IMR-90 (cell line): ENCODE measurements around the gene ANKHD1. TPM values are rescaled to one million over a fixed set of nuclear protein-coding genes. Genes with fewer than 3 reads are reported as not detected.
"Not testable (repeated sequence)": the region's sequence is repeated elsewhere in the genome, so short reads cannot be mapped to it uniquely, and the experiment has no call there.

Experiments used
- ATAC-seq: fragments of 200-7000 bp; cut with Tn5 transposase; 2 replicates; pipeline ENCODE4 v1.9.1; 2020; ENCODE audit warnings: low read depth, mild to moderate bottlenecking, moderate library complexity
- BruUV-seq: library from RNA; stranded (reverse); fragments of 400-500 nt; replicated peaks from 2 replicates; lab custom pipeline; 2021; lab: Mats Ljungman, UMichigan
- CTCF ChIA-PET: fragments of 300-600 bp; formaldehyde crosslinking; extraction: SDS; loops from one replicate; lab custom pipeline; 2021; ENCODE audit warnings: antibody characterized with exemption; lab: Yijun Ruan, JAX
- POLR2A ChIA-PET: fragments of 300-600 bp; sonication (Branson Sonifier 250); formaldehyde crosslinking; loops from one replicate; lab custom pipeline; 2022; ENCODE audit warnings: antibody characterized with exemption; ENCODE audit not compliant: unreplicated experiment; lab: Charles Lee
- DNase-seq: peaks from one replicate; pipeline ENCODE4 v3.0.0; 2013
- H2AFZ ChIP-seq: replicated peaks from 2 replicates; pipeline ENCODE3; 2013; ENCODE audit warnings: low read length, mild to moderate bottlenecking; ENCODE audit not compliant: poor library complexity
- H2AK5ac ChIP-seq: 2 replicates; pipeline ENCODE4 v1.6.1; 2013; ENCODE audit warnings: low read depth, low read length, inconsistent platforms
- H2AK9ac ChIP-seq: replicated peaks from 2 replicates; pipeline ENCODE3; 2013; ENCODE audit warnings: mild to moderate bottlenecking, low read depth, low read length, moderate library complexity; ENCODE audit not compliant: poor library complexity
- H2BK120ac ChIP-seq: 2 replicates; pipeline ENCODE4 v1.6.1; 2013; ENCODE audit warnings: low read depth, low read length, inconsistent platforms
- H2BK15ac ChIP-seq: 3 replicates; pipeline ENCODE4 v1.6.1; 2013; ENCODE audit warnings: low read depth, low read length, inconsistent platforms
- H2BK20ac ChIP-seq: 2 replicates; pipeline ENCODE4 v1.6.1; 2013; ENCODE audit warnings: low read depth, mild to moderate bottlenecking, inconsistent platforms, low read length, moderate library complexity
- H2BK5ac ChIP-seq: 2 replicates; pipeline ENCODE4 v1.6.1; 2013; ENCODE audit warnings: mild to moderate bottlenecking, low read depth, low read length, inconsistent platforms; ENCODE audit not compliant: poor library complexity, severe bottlenecking
- H3K14ac ChIP-seq: replicated peaks from 2 replicates; pipeline ENCODE4 v1.6.1; 2013; ENCODE audit warnings: low read depth, low read length, inconsistent platforms
- H3K18ac ChIP-seq: 2 replicates; pipeline ENCODE4 v1.6.1; 2013; ENCODE audit warnings: low read depth, low read length, control low read depth
- H3K23ac ChIP-seq: 2 replicates; pipeline ENCODE4 v1.6.1; 2013; ENCODE audit warnings: low read depth, low read length, inconsistent platforms
- H3K27ac ChIP-seq: 2 replicates; pipeline ENCODE4 v1.5.1; 2013; ENCODE audit warnings: mild to moderate bottlenecking, control low read depth, low read length; ENCODE audit not compliant: insufficient read depth
- H3K27me3 ChIP-seq: 2 replicates; pipeline ENCODE4 v1.6.1; 2013; ENCODE audit warnings: low read length; ENCODE audit not compliant: control insufficient read depth, insufficient read depth
- H3K36me3 ChIP-seq: 2 replicates; pipeline ENCODE4 v1.6.1; 2013; ENCODE audit warnings: low read length, mixed read lengths; ENCODE audit not compliant: control insufficient read depth, insufficient read depth
- H3K4ac ChIP-seq: 2 replicates; pipeline ENCODE4 v1.6.1; 2013; ENCODE audit warnings: low read depth, low read length, inconsistent platforms
- H3K4me1 ChIP-seq: 2 replicates; pipeline ENCODE4 v1.6.1; 2013; ENCODE audit warnings: low read length, mixed read lengths; ENCODE audit not compliant: control insufficient read depth, insufficient read depth
- H3K4me2 ChIP-seq: 2 replicates; pipeline ENCODE4 v1.6.1; 2013; ENCODE audit warnings: low read depth, mild to moderate bottlenecking, control low read depth, low read length, moderate library complexity
- H3K4me3 ChIP-seq: 2 replicates; pipeline ENCODE4 v1.5.1; 2013; ENCODE audit warnings: low read depth, mild to moderate bottlenecking, control low read depth, low read length, moderate library complexity; ENCODE audit not compliant: insufficient read depth
- H3K56ac ChIP-seq: 2 replicates; pipeline ENCODE4 v1.6.1; 2013; ENCODE audit warnings: low read length, inconsistent platforms; ENCODE audit not compliant: insufficient read depth; ENCODE audit errors: extremely low read depth
- H3K79me1 ChIP-seq, 2 experiments: 2 replicates each; pipeline ENCODE4 v1.6.1; 2013; ENCODE audit warnings: low read length in 2 of 2, inconsistent platforms in 1 of 2, low read depth in 1 of 2
- H3K9ac ChIP-seq: 2 replicates; pipeline ENCODE4 v1.6.1; 2013; ENCODE audit warnings: low read depth, low read length, control low read depth
- H3K9me1 ChIP-seq: 2 replicates; pipeline ENCODE4 v1.6.1; 2013; ENCODE audit warnings: low read length, inconsistent platforms; ENCODE audit not compliant: insufficient read depth
- H3K9me3 ChIP-seq: 2 replicates; pipeline ENCODE4 v1.6.1; 2013; ENCODE audit warnings: low read length; ENCODE audit not compliant: control insufficient read depth, insufficient read depth
- H4K20me1 ChIP-seq: 2 replicates; pipeline ENCODE4 v1.6.1; 2013; ENCODE audit warnings: low read length, inconsistent platforms; ENCODE audit not compliant: insufficient read depth
- H4K5ac ChIP-seq: 2 replicates; pipeline ENCODE4 v1.6.1; 2013; ENCODE audit warnings: mild to moderate bottlenecking, low read depth, low read length, control low read depth
- H4K8ac ChIP-seq, 2 experiments: 2 replicates each; pipeline ENCODE4 v1.6.1; 2013; ENCODE audit warnings: low read depth in 2 of 2, low read length in 2 of 2, control low read depth in 1 of 2, inconsistent platforms in 1 of 2
- H4K91ac ChIP-seq: 2 replicates; pipeline ENCODE4 v1.6.1; 2013; ENCODE audit warnings: low read depth, low read length, inconsistent platforms; ENCODE audit not compliant: insufficient read depth
- RFX5 ChIP-seq: IDR thresholded peaks from 2 replicates; pipeline ENCODE4 v1.8.0; 2012; ENCODE audit warnings: low read depth, mild to moderate bottlenecking, low read length, moderate library complexity
- SMC3 ChIP-seq: fragments of 150-350 bp; IDR thresholded peaks from 2 replicates; pipeline ENCODE4 v1.6.1; 2016; ENCODE audit warnings: low read depth, mild to moderate bottlenecking, antibody characterized with exemption, low read length, moderate library complexity
- WGBS, 2 experiments: methylation state at CpG; one replicate each; pipeline versions ENCODE4 v1.1.5 to v1.1.7; 2013; ENCODE audit warnings: missing lambda C conversion rate in 2 of 2; ENCODE audit not compliant: insufficient read length in 1 of 2; ENCODE audit errors: extremely low coverage in 2 of 2; 5-methylcytosine and 5-hydroxymethylcytosine counted together
- dilution Hi-C: fragments of 300-500 bp; cut with HindIII; formaldehyde crosslinking; loops from one replicate; pipeline ENCODE4 v1.14.3; 2018; ENCODE audit warnings: low sequenced_read_pairs; ENCODE audit not compliant: unreplicated experiment
- in situ Hi-C: fragments of 300-500 bp; cut with MboI; formaldehyde crosslinking; loops from 3 replicates; pipeline ENCODE4 v1.14.3; 2019; ENCODE audit warnings: low sequenced_read_pairs, inconsistent platforms, mixed read lengths
- intact Hi-C: fragments of 100-400 bp; cut with micrococcal nuclease; formaldehyde crosslinking; loops from 2 replicates; pipeline ENCODE4 v1.10.0; 2022
- polyA plus RNA-seq, 3 experiments: library from polyadenylated mRNA; depleted of rRNA; stranded (reverse); fragments of >200 nt; gene quantifications; 2 replicates each; pipeline ENCODE4 v1.2.3, GENCODE V29; 2012; ENCODE audit warnings: low replicate concordance in 1 of 3
- total RNA-seq: library from RNA; depleted of rRNA; stranded (reverse); fragments of >200 nt; gene quantifications from 2 replicates; pipeline ENCODE4 v1.2.3, GENCODE V29; 2012

Gene ANKHD1
- total and polyA plus RNA-seq, 2 of the 4 experiments (the other 2 are of a cell fraction): 32.1 to 36.7 TPM

GRCh38 chr5:140432916-140433315 lies 31.3 kb downstream of the ANKHD1 start:
- Histone ChIP-seq H3K4me1 (no peaks in the 10 kb centered on the region), H3K4me2 (no peak overlapping the region), H3K36me3 (peaks cover 7% of the 10 kb centered on the region), H3K79me1 (peaks cover 16 to 20% of the 10 kb centered on the region in 2 experiments), H2AK5ac (no peak overlapping the region), H3K56ac (no peak overlapping the region), H3K4ac (no peak overlapping the region), H3K27me3 (no peaks in the 10 kb centered on the region), H4K8ac (no peak overlapping the region), H2BK5ac (no peak overlapping the region), H3K9me1 (no peaks in the 10 kb centered on the region), H3K9ac (no peak overlapping the region), H3K23ac (no peak overlapping the region), H3K14ac (no peak overlapping the region), H4K91ac (no peak overlapping the region), H3K4me3 (no peak overlapping the region), H2AK9ac (no peak overlapping the region), H2BK120ac (no peak overlapping the region), H4K5ac (no peak overlapping the region), H3K9me3 (no peaks in the 10 kb centered on the region), H3K27ac (no peak overlapping the region), H2AFZ (no peak overlapping the region), H2BK20ac (no peak overlapping the region), H4K20me1 (peaks cover 3% of the 10 kb centered on the region), H3K18ac (no peak overlapping the region), H2BK15ac (no peak overlapping the region)
- dilution Hi-C loops: no loop called here
- TF ChIP-seq SMC3 (no peak), RFX5 (no peak)
- DNase-seq (no peak), ATAC-seq (no peak)
- no TSS peak for BruUV-seq
- intact Hi-C loops: no loop called here
- in situ Hi-C loops: no loop called here
- POLR2A ChIA-PET: no interaction called here
- WGBS, 2 experiments: 100% methylated on average over 2 of the region's 8 CpGs; no CpG with 5 or more reads in 1 of the 2 experiments
- CTCF ChIA-PET: no interaction called here

GRCh38 chr5:140457368-140457767 lies 55.7 kb downstream of the ANKHD1 start:
- H3K9me3 ChIP-seq, POLR2A ChIA-PET, H3K4ac ChIP-seq, H3K4me3 ChIP-seq, H3K79me1 ChIP-seq, ATAC-seq, H3K18ac ChIP-seq, H4K91ac ChIP-seq, H3K56ac ChIP-seq, H2BK120ac ChIP-seq, H3K27ac ChIP-seq, H2BK20ac ChIP-seq, H2AK5ac ChIP-seq, DNase-seq, H3K9me1 ChIP-seq, H3K27me3 ChIP-seq, H2AFZ ChIP-seq, H3K23ac ChIP-seq, H4K5ac ChIP-seq, BruUV-seq, CTCF ChIA-PET, H3K14ac ChIP-seq, H2BK15ac ChIP-seq, H3K9ac ChIP-seq, intact Hi-C loops, H3K4me1 ChIP-seq, H2AK9ac ChIP-seq, in situ Hi-C loops, dilution Hi-C loops, H4K8ac ChIP-seq, H3K36me3 ChIP-seq, H3K4me2 ChIP-seq, H4K20me1 ChIP-seq, H2BK5ac ChIP-seq: not testable (repeated sequence)
- no CpG with 5 or more reads among the region's 4 CpGs for WGBS, 2 experiments
